NCI-H2029 treated with DMSO at 0.1 percent for 48 hours (cell line): Measurements from ENCODE around the gene ITLN2.
"Not testable (repeated sequence)": the region's sequence is repeated elsewhere in the genome, so short reads cannot be mapped to it uniquely, and the experiment has no call there.

Experiments
- DNase-seq: peaks from one replicate; lab custom pipeline; 2025; lab: John Stamatoyannopoulos, UW

The ITLN2 gene

DNA sequence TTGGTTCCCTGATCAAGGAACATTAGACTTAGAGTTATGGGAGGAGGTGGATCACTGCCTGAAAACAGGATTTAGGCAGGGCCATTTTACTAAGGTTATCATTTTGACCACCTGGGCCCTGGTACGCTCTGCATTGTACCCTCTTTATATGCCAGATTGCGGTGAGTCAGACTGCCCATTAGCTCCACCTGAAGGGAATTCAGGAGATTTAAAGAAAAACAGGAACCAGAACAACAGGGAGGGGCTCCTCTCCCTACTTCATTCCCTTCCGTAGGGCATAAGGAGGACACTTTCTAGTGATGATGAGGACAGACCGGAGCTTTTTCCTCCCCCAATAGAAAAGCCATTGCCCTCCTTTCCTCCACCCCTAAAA, 49.0 kb downstream of the ITLN2 start:
- DNase-seq: no peak

DNA sequence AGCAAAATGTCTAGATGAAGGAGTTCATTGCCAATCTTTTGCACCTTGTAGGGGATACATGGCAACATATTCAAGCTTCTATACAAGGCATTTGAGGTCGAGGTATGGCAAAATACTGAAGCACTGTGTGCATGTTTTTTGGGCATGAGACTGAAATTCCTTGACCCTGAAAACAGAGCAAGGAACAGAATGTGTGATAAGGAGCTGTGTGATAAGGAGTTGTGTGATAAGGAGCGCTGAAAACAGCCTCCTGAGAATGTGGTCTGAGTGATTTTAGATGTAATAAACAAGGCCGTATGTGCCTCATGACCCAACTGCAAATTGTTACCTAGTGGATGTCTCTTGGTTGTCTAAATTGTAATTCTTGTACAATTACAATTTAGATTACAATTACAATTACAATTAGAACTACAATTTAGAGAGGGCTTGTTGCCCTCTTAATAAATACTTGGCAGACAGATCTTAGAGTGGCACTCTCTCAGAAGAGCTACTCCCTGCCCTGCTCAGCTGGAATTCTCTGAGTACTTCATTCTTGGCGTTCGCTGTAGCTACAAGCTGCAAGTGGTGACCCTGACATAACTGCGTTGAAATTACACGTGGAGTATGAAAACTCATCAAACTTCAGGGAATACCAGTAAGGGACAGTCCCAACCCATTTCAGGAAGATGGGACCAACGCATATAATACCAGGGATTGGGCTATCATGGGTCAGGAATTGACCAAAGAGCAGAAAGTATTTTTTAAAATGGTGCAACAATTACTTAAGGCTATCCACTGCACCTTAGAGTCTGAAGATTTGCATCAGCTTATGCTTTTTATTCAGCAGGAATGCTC, 49.6 kb downstream of the ITLN2 start:
- DNase-seq: no peak

DNA sequence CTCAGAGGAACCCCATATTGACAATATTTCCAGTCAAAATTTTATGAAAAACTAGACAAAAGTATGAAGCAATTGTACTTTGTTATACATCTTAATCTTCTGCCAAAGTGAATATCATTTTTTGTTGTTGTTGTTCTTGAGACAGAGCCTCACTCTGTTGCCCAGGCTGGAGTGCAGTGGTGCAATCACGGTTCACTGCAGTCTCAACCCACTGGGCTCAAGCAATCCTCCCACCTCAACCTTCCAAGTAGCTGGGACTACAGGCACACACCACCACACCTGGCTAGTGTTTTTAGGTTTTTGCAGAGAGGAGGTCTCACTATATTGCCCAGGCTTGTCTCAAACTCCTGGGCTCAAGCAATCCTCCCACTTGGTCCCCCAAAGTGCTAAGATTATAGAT, 52.4 kb downstream of the ITLN2 start:
- DNase-seq: not testable (repeated sequence)

DNA sequence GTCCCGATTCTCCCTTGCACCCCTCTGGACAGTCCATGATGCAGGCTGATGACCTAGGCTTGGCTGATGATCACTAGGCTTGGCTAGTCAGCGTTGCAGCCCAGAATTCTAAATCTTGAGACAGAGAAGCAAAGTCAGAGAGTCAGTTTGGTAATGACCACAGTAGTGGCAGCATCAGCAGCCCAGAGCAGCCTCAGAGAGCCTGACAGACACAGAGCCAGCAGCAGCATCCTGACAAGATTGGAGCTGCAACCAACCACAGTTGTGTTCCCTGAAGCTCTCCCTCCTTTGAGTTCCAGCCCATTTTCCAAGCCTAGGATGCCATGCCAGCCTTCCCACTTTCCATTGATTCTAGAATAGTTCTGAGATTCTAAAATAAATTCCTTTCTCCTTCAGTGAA, 52.8 kb downstream of the ITLN2 start:
- no peak for DNase-seq

DNA sequence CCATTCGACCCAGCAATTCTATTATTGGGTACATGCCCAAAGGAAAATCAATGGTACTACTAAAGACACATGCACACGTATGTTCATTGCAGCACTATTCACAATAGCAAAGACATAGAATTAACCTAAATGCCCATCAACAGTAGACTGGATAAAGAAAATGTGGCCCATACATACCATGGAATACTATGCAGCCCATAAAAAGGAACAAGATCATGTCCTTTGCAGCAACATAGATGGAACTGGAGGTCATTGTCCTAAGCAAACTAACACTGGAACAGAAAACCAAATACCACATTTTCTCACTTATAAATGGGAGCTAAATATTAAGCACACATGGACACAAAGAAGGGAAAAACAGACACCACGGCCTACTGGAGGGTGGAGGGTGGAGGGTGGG, 53.9 kb downstream of the ITLN2 start:
- DNase-seq: not testable (repeated sequence)
